Activated CD8-positive, alpha-beta memory T cell treated with anti-CD3 and anti-CD28 coated beads for 36 hours (primary cell): ENCODE measurements around the gene ATG2B. TPM values are rescaled to one million over a fixed set of nuclear protein-coding genes. Genes with fewer than 3 reads are reported as not detected.

ENCODE experiments used
- CTCF ChIA-PET: fragments of 350-600 bp; sonication (Branson Sonifier 250); formaldehyde crosslinking; loops from one replicate; lab custom pipeline; 2021; ENCODE audit warnings: antibody characterized with exemption; lab: Charles Lee
- POLR2A ChIA-PET: fragments of 350-600 bp; sonication (Branson Sonifier 250); formaldehyde crosslinking; loops from one replicate; lab custom pipeline; 2021; ENCODE audit warnings: antibody characterized with exemption; lab: Charles Lee
- total RNA-seq, 2 experiments: library from RNA; stranded (reverse); gene quantifications; one replicate each; pipeline ENCODE4 v1.2.3, GENCODE V29; 2021

Gene ATG2B
- total RNA-seq, 2 experiments from 2014 or later, result 19.6 to 20.6 TPM

DNA sequence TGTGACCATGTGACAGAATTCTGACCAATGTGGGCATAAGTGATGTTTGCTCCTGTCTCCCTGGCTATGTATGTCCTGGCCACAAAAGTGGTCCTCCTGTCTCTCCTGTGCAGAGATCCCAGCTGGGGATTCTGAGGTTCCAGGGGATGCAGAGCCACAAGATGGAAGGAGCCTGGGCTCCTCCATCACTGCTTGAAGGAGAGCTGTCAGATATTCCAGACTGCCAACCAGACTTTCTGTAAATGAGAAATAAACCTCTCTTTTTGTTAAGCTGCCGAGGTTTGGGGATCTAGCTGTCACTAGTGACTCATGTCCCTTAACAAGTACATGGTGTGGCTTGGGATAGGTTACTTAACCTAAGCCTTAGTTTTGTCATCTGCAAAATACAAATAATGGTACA is 85.3 kb downstream of the ATG2B start:
- CTCF ChIA-PET, result no interaction called here
- POLR2A ChIA-PET, result no interaction called here

DNA sequence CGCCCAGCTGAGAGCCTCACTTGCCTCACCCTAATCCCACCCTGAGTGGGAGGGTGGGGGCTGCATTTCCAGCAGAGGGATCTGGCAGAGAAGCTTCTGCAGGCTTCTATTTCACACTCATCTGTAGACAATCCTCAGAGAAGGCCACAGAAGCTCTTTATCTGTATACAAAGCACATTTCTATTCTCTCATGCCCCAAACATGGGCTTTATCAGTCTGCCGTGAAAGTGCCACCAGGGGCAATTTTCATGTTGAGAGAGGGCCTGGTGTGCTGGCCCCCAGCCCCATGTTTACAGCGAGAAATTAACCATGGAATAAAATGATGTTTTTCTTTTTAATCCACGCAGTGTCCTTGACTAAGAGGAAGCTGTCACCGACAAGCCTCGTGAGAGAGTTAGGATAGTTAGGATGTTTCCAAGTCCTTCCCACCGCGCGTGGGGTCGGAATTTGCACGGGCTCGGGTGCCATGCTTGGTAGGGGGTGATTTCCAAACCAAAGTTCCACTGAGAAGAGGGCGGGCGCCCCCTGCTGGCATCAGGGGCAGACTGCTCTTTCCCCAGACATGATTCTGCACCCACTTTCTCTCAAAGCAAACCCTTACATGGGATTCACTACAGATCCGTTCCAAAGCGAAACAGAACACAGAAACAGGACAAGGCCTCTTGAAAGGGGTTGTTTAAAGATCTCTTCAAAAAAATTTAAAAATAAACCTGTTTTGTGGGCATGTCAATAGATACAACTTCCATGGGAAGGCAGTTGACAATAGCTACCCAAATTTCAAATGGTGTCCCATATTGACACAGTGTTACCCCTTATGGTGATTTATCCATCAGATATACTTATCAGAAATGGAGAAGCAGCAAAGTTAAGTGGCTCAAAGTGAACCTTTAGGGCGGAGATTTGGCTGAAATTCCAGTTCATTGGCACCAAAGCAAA is 87.7 kb downstream of the ATG2B start:
- ChIA-PET POLR2A (no interaction called here), CTCF (interaction anchor here (0.8 to 2.0 kb wide), 4 partner anchors 16 to 175 kb away, joined by 3 to 9 read pairs (median 4); no protein-coding TSS in a partner anchor)

DNA sequence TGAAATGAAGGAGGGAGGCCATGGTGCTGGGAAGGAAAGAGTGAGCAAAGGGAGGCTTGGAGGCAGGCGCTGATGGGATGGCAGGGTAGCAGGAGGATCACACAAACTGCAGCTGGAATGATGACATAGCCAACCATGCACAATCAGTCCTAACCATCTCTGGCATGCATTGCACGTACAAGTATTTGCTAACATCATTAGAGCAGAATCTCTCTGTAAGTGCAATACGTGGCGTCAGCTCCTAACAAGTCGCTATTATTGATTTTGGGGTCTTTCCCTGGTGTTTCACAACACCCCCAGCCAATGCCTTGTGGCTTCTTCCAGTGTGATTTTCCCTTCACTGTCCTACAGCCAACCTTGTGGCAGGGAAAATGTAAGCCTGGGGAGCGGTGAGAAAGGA is 88.6 kb downstream of the ATG2B start:
- CTCF ChIA-PET, result interaction anchor here (0.9 to 1.7 kb wide), 3 partner anchors 14 to 174 kb away, joined by 3 to 6 read pairs (median 3); no protein-coding TSS in a partner anchor

GRCh38 chr14:96274122-96274521 is 89.0 kb downstream of the ATG2B start:
- CTCF ChIA-PET, result interaction anchor here (0.9 to 1.7 kb wide), 2 partner anchors 14 to 174 kb away, joined by 3 to 6 read pairs; no protein-coding TSS in a partner anchor
- POLR2A ChIA-PET, result no interaction called here

More for the DNA sequence above, 88.6 kb downstream of the ATG2B start:
- POLR2A ChIA-PET, result no interaction called here

DNA sequence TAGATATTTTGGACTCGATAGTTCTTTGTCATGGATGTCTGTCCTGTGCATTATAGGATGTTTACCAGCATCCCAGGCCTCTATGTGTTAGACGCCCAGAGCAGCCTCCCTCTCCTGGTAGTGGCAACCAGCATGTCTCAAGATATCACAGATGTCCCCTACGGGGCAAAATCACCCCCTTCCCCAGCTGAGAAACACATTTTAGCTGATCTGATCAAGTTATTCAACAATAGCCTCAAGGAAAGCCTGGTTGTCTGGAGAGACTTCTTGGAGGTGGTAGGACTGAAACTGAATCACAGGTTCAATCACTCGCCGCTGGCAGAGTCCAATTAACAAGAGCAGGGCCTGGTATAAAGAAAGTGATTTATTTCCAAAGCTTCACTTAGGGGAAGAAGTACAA is 89.5 kb downstream of the ATG2B start:
- CTCF ChIA-PET, result interaction anchor here (0.9 to 1.7 kb wide), 2 partner anchors 13 to 173 kb away, joined by 3 to 6 read pairs; no protein-coding TSS in a partner anchor

DNA sequence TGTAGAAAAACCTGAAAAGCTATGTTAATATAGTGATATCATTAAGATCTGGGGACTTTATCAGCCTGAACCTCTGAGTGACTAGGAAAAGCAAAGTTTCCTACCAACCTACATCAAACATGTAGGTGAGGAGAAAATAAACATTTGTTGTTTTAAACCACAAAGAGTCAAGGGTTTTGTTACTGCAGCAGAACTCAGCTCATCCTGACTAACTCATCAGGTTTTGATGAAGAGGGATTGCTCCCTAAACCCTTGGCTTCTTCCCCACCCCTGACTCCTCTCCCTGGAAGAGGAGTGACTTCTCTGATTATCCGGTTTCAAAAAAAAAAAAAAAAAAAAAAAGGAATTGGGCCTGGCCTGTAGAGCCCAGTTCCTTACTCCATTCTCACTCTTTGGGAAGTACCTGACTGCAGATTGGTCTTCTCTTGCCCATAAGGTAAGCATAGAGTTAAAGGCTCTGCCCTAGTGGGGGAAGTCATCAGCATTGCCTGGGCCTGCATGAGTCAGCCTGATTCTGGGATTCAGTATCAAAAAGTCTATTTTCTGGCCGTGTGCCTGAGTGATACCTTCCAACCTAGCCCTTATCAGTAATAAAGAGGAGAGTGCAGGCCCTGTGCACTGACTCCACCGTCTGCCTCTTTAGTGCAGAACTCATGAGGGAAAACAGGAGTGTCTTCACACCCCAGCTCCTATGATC is 90.2 kb downstream of the ATG2B start:
- CTCF ChIA-PET, result interaction anchor here (0.7 to 1.7 kb wide), 3 partner anchors 102 to 173 kb away, joined by 5 to 6 read pairs (median 6); no protein-coding TSS in a partner anchor

More for the DNA sequence above, 89.5 kb downstream of the ATG2B start:
- POLR2A ChIA-PET, result no interaction called here

GRCh38 chr14:96271421-96271762 is 91.7 kb downstream of the ATG2B start:
- ChIA-PET POLR2A (no interaction called here), CTCF (no interaction called here)

More for the DNA sequence above, 90.2 kb downstream of the ATG2B start:
- POLR2A ChIA-PET, result no interaction called here

- CTCF ChIA-PET, result no interaction called here
Observed at GRCh38 chr14:96270565-96271420, 92.3 kb downstream of the ATG2B start.

DNA sequence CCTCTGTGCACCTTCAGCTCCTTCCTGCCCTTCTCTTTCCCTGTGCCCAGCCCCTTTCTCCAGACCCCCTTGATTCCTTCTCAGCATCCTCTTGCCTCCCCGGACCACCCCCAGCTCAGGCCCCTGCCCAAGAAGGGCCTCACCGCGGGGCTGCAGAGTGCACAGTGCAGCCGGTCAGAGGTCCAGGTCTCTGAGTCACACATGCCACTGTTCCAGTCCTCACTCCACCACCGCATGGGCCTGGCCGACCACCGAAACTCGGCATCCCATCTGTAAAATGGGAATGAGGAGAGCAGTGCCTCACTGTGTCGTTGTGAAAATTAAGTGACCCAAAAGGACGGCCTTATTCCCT is 93.8 kb downstream of the ATG2B start:
- POLR2A ChIA-PET, result no interaction called here
- CTCF ChIA-PET, result interaction anchor here (0.6 kb wide), 1 partner anchor 27 kb away, joined by 3 read pairs; no protein-coding TSS in a partner anchor

More at GRCh38 chr14:96270565-96271420, 92.3 kb downstream of the ATG2B start:
- POLR2A ChIA-PET, result no interaction called here

DNA sequence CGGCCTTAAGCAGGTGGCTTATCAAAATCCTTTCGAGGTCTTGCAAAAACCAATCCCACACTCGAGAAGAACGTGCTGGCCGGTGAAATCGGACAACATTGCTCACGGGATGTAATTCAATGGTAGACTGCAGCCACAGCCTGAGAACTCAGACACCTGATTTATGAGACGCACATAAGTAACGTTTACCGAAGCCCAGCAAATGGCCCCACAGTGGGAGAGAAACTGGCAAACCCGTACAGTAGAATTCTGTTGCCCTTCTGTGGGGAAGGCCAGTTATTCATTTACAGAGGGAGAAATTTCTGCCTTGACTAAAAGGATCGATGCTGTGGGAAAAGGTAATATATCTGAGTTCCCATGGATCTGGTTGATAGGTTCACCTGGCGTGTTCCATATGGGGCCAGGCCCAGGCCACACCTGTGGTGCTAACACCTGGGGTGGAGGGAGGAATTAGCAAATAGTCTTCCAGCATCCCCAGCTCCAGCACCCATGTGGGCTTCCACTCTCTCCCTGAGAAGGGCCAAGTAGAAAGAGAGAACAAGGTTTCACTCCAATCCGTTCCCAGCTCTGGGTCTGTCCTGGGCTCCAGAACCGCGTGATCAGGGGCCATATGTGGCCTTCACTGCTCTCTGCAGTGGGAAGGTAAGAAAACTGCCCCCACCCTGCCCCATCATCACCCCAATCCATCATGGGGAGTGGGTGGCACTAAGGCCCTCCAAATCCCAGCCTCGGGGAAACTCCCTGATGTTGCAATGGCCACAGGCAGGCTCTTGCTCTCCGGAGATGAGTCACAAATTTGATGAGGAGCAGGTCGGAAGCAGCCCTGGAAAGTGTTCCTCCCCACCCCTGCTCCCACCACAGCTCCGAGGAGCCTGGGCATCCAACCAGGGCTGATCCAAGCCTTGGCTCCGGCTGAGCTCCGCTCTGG is 94.4 kb downstream of the ATG2B start:
- ChIA-PET POLR2A (no interaction called here), CTCF (no interaction called here)

- ChIA-PET POLR2A (no interaction called here), CTCF (no interaction called here)
Observed at GRCh38 chr14:96267916-96268315, 95.2 kb downstream of the ATG2B start.

DNA sequence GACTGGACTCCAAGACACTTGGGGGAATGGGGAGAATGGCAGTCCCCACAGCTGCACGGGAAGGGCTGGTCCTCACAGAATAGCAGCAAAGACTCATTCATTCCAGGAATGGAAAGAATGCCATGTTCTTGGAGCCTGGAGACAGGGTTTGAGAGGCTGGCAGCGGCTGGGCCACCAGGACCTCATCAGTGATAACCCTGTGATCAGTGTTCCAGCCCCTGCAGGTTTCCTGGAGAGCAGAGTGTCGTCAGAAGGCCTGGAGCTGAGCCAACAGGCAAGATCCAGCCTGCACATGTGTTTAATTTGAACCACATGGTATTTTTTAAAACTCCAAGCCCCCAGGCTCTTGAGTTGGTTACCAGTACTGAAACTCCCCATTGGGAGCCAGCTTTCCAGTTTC is 95.8 kb downstream of the ATG2B start:
- CTCF ChIA-PET, result no interaction called here

GRCh38 chr14:96265383-96266095 is 97.6 kb downstream of the ATG2B start:
- CTCF ChIA-PET, result no interaction called here
- POLR2A ChIA-PET, result no interaction called here

More for the DNA sequence above, 95.8 kb downstream of the ATG2B start:
- POLR2A ChIA-PET, result no interaction called here

DNA sequence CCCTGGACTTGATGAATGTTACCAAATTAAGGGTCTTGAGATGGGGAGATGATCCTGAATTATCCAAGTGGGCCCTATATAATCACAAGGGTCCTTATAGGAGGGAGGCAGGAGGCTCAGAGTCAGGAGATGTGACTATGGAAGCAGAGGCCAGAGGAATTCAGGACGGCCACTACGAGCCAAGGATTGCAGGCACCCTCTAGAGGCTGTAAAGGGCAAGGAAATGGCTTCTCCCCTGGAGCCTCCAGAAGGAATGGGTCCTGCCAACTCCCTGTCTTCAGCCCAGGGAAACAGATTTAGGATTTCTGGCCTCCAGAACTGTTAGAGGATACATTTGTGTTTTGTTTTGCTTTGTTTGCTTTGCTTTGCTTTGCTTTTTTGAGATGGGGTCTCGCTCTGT is 98.3 kb downstream of the ATG2B start:
- CTCF ChIA-PET, result interaction anchor here (0.6 kb wide), 1 partner anchor 153 kb away, joined by 3 read pairs; no protein-coding TSS in a partner anchor
- POLR2A ChIA-PET, result no interaction called here

DNA sequence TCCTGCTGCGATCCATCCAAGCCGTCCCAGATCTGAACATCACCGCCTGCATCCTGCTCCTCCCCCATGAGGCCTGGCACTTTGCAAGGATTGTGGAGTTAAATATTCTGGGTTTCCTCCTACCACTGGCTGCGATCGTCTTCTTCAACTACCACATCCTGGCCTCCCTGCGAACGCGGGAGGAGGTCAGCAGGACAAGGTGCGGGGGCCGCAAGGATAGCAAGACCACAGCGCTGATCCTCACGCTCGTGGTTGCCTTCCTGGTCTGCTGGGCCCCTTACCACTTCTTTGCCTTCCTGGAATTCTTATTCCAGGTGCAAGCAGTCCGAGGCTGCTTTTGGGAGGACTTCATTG is 99.0 kb downstream of the ATG2B start:
- ChIA-PET CTCF (interaction anchor here (0.6 kb wide), 1 partner anchor 152 kb away, joined by 3 read pairs; no protein-coding TSS in a partner anchor), POLR2A (no interaction called here)

DNA sequence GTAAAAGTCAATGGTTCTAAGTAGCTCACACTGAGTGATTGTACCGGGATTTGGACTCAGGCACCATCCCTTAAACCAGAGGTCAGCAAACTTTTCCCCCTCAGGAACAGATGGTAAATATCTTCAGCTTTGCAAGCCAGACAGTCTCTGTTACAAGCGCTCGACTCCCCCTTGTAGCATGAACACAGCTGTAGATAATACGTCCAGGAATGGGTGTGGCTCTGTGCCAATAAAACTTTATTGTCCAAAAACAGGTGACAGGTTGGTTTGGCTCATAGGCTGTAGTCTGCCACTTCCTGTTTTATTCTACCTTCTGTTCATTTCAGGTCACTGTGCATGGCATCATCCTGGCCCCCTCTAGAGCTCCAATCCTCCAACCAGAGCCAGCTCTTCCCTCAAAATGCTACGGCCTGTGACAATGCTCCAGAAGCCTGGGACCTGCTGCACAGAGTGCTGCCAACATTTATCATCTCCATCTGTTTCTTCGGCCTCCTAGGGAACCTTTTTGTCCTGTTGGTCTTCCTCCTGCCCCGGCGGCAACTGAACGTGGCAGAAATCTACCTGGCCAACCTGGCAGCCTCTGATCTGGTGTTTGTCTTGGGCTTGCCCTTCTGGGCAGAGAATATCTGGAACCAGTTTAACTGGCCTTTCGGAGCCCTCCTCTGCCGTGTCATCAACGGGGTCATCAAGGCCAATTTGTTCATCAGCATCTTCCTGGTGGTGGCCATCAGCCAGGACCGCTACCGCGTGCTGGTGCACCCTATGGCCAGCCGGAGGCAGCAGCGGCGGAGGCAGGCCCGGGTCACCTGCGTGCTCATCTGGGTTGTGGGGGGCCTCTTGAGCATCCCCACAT is 99.6 kb downstream of the ATG2B start:
- ChIA-PET CTCF (no interaction called here), POLR2A (no interaction called here)
